A549 treated with DMSO at 1 μM for 4 hours (cell line): Measurements from ENCODE around the gene ZAP70. TPM values are rescaled to one million over a fixed set of nuclear protein-coding genes. Genes with fewer than 3 reads are reported as not detected.

ENCODE experiments used
- total RNA-seq: library from RNA; stranded (reverse); fragments of 200-300 nt; extraction: Qiagen RNA extraction; gene quantifications from 5 replicates; pipeline ENCODE4 v1.2.3, GENCODE V29; 2022; ENCODE audit warnings: low read depth

ZAP70 gene
- 0.05 to 0.10 TPM in 2 of 5 replicates, not detected in the others for total RNA-seq

DNA sequence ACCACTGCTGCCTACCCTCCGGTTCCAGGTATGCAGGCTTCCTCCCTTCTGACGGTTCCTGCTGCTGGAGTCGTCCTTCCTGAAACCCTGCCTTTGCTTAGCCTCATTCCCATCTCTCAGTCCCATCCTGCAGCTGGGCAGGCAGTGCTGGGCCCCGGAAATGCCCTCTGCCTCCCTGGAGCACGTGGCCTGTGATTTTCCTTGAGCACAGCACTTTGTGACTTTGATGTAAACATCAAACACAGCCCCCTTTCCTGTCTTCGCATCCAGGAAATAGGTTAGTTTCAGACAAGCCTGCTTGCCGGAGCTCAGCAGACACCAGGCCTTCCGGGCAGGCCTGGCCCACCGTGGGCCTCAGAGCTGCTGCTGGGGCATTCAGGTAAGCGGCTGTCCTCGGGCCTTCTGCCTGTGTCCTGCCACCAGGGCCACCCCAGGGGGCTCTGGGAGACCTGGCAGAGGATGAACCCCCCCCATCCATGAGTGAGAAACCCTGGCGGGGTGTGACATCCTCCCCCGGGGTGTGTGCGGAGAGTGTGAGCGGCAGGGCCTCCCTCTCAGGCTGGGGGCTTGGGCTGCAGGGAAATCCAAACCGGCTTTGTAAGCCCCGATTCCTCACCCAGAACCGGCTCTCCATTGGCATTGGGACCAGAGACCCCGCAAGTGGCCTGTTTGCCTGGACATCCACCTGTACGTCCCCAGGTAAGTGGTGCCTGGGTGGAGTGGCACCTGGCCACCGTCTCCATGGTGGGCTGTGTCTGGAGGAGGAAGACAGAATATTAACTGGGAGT is at the start of gene ZAP70:
Gene ZAP70 (plus strand): TSS at position 281 of the 788 bp plus-strand sequence. CDS start 10,461 bp downstream, outside the sequence.

DNA sequence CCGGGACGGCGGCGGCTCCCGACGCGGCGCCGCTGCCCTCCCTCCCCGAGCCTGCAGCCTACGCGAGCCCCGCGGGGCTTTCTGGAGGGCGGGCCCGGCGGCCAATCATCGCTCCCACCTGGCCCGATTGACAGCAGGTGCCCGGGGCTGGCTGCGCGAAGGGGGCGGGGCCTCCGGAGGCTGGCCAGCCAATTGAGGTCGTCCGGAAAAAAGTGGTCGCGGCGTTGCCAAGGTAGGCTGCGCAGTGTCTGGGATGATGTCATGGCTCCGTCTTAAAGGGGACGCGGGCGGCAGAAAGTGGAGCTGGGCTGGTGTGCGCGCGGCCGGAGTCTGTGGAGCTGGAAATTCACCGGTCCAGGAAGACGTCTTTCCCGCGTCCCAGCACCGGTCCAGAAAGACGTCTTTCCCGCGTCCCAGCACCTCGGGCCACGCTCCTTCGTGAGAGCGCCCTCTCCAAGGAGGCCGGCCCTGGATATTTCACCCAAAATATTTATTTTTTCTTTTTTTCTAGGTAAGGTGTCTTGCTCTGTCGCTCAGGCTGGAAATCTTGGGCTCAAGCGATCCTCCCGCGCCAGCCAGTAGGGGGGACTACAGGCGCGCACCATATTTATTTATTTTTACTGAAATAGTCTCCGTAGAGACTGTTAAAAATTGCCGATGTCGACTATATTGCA is 49.3 kb upstream of the ZAP70 start, which contains the start of gene ACTR1B:
Gene ACTR1B (minus strand): TSS at position 83 of the 674 bp plus-strand sequence. CDS start 154 bp downstream, outside the sequence.

GRCh38 chr2:97669448-97669847 is 43.9 kb upstream of the ZAP70 start, which contains the start of gene C2orf92:
Gene C2orf92 (plus strand): TSS chr2:97669713. CDS start chr2:97669789, 76 bp downstream.

Other genes with a start within 250 kb of the ZAP70 start
- gene ANKRD36B, start 123.7 kb upstream of the ZAP70 start, total RNA-seq = 4.8 to 6.5 TPM (median 5.1 TPM) in 5 replicates
- gene COX5B, start 67.5 kb upstream of the ZAP70 start, total RNA-seq = 250 to 305 TPM (median 295 TPM) in 5 replicates
- gene ACTR1B, start 49.5 kb upstream of the ZAP70 start, total RNA-seq = 35.1 to 40.2 TPM (median 38.6 TPM) in 5 replicates
- 0.51 to 0.88 TPM (median 0.68 TPM) in 5 replicates for gene C2orf92, start 43.9 kb upstream of the ZAP70 start, total RNA-seq